ENCODE data around the gene IL12RB1. TPM values are rescaled to one million over a fixed set of nuclear protein-coding genes. Genes with fewer than 3 reads are reported as not detected.
A peak's percentile ranks its signal among the peaks of the same experiment; 100 is the strongest.

Gene IL12RB1
- total and polyA plus RNA-seq, 2 of the 13 experiments (the other 11 are each of a cell fraction or from before 2014, with no cell fraction given): 0.03 to 0.04 TPM

DNA sequence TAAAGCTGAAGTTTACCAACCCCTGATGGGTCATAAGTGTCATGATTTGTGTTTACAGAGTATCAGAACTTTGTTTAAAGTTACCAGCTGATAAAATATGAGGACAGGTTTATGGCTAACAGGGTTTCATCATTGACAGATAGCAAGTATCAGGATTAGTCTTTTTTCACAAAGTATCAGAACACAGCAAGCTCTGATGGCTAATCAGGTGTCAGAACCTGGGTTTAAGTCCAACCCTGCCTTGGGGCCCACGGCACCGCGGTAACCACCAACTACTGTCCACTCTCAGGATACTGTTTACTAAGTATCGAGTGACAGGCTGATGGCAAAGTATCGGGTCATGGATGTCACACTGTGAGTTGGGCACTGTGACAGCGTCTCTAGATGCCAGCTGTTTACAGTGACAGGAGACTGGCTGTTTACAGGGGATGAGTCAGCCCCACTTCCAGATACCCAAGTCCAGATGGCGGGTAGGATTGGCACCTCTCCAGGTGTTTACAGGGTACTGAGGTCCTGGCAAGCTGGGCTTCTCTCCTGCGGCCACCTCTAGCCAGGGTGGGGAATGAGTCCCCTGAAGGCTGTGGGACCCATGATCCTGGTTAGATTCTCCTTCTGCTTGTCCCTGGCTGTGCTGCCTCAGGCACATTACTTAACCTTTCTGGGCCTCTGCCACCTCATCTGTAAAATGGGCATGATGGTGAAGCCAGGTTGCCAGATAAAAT, 57.0 kb downstream of the IL12RB1 start (continued):
- TF ChIP-seq, protein P1, sequence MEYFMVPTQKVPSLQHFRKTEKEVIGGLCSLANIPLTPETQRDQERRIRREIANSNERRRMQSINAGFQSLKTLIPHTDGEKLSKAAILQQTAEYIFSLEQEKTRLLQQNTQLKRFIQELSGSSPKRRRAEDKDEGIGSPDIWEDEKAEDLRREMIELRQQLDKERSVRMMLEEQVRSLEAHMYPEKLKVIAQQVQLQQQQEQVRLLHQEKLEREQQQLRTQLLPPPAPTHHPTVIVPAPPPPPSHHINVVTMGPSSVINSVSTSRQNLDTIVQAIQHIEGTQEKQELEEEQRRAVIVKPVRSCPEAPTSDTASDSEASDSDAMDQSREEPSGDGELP (IDR thresholded peaks at IDR 0.05; ENCODE audit: borderline replicate concordance, low read depth): peak; percentile 89
- TF ChIP-seq ZNF263 (CRISPR knock-in tag; IDR thresholded peaks at IDR 0.05): no peak
- TF ChIP-seq, protein P2, sequence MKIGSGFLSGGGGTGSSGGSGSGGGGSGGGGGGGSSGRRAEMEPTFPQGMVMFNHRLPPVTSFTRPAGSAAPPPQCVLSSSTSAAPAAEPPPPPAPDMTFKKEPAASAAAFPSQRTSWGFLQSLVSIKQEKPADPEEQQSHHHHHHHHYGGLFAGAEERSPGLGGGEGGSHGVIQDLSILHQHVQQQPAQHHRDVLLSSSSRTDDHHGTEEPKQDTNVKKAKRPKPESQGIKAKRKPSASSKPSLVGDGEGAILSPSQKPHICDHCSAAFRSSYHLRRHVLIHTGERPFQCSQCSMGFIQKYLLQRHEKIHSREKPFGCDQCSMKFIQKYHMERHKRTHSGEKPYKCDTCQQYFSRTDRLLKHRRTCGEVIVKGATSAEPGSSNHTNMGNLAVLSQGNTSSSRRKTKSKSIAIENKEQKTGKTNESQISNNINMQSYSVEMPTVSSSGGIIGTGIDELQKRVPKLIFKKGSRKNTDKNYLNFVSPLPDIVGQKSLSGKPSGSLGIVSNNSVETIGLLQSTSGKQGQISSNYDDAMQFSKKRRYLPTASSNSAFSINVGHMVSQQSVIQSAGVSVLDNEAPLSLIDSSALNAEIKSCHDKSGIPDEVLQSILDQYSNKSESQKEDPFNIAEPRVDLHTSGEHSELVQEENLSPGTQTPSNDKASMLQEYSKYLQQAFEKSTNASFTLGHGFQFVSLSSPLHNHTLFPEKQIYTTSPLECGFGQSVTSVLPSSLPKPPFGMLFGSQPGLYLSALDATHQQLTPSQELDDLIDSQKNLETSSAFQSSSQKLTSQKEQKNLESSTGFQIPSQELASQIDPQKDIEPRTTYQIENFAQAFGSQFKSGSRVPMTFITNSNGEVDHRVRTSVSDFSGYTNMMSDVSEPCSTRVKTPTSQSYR (CRISPR knock-in tag; IDR thresholded peaks at IDR 0.05; ENCODE audit: borderline replicate concordance): no peak
- TF ChIP-seq, protein P3, sequence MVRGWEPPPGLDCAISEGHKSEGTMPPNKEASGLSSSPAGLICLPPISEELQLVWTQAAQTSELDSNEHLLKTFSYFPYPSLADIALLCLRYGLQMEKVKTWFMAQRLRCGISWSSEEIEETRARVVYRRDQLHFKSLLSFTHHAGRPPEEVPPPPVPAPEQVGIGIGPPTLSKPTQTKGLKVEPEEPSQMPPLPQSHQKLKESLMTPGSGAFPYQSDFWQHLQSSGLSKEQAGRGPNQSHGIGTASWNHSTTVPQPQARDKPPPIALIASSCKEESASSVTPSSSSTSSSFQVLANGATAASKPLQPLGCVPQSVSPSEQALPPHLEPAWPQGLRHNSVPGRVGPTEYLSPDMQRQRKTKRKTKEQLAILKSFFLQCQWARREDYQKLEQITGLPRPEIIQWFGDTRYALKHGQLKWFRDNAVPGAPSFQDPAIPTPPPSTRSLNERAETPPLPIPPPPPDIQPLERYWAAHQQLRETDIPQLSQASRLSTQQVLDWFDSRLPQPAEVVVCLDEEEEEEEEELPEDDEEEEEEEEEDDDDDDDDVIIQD (CRISPR knock-in tag; IDR thresholded peaks at IDR 0.05; ENCODE audit: low read depth): no peak
- no peak for TF ChIP-seq ZNF510 (CRISPR knock-in tag; IDR thresholded peaks at IDR 0.05; ENCODE audit: low read depth)
- no peak for TF ChIP-seq ZNF34 (CRISPR knock-in tag; IDR thresholded peaks at IDR 0.05; ENCODE audit: borderline replicate concordance)
- TF ChIP-seq, protein P4, sequence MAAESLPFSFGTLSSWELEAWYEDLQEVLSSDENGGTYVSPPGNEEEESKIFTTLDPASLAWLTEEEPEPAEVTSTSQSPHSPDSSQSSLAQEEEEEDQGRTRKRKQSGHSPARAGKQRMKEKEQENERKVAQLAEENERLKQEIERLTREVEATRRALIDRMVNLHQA (CRISPR knock-in tag; IDR thresholded peaks at IDR 0.05): no peak
- TF ChIP-seq JARID2 (CRISPR knock-in tag; IDR thresholded peaks at IDR 0.05; ENCODE audit: insufficient replicate concordance): no peak
- TF ChIP-seq RBM39 (IDR thresholded peaks at IDR 0.05; ENCODE audit: low read depth, low read length, poor library complexity, severe bottlenecking): no peak
- TF ChIP-seq ZNF670 (CRISPR knock-in tag; IDR thresholded peaks at IDR 0.05; ENCODE audit: borderline replicate concordance): 0 out of 2 replicates have a peak, but pooled peaks have one; percentile 32
- TF ChIP-seq RARA (CRISPR knock-in tag; IDR thresholded peaks at IDR 0.05): peak; percentile 87
